IMR-90 (cell line): Measurements from ENCODE around the gene SIX5. TPM values are rescaled to one million over a fixed set of nuclear protein-coding genes. Genes with fewer than 3 reads are reported as not detected.
A peak's percentile ranks its signal among the peaks of the same experiment; 100 is the strongest.

Experiments used
- ATAC-seq: fragments of 200-7000 bp; cut with Tn5 transposase; 2 replicates; pipeline ENCODE4 v1.9.1; 2020; ENCODE audit warnings: low read depth, mild to moderate bottlenecking, moderate library complexity
- BruUV-seq: library from RNA; stranded (reverse); fragments of 400-500 nt; replicated peaks from 2 replicates; lab custom pipeline; 2021; lab: Mats Ljungman, UMichigan
- CTCF ChIA-PET: fragments of 300-600 bp; formaldehyde crosslinking; extraction: SDS; loops from one replicate; lab custom pipeline; 2021; ENCODE audit warnings: antibody characterized with exemption; lab: Yijun Ruan, JAX
- POLR2A ChIA-PET: fragments of 300-600 bp; sonication (Branson Sonifier 250); formaldehyde crosslinking; loops from one replicate; lab custom pipeline; 2022; ENCODE audit warnings: antibody characterized with exemption; ENCODE audit not compliant: unreplicated experiment; lab: Charles Lee
- DNase-seq: peaks from one replicate; pipeline ENCODE4 v3.0.0; 2013
- H2AFZ ChIP-seq: replicated peaks from 2 replicates; pipeline ENCODE3; 2013; ENCODE audit warnings: low read length, mild to moderate bottlenecking; ENCODE audit not compliant: poor library complexity
- H2AK5ac ChIP-seq: 2 replicates; pipeline ENCODE4 v1.6.1; 2013; ENCODE audit warnings: low read depth, low read length, inconsistent platforms
- H2AK9ac ChIP-seq: replicated peaks from 2 replicates; pipeline ENCODE3; 2013; ENCODE audit warnings: mild to moderate bottlenecking, low read depth, low read length, moderate library complexity; ENCODE audit not compliant: poor library complexity
- H2BK120ac ChIP-seq: 2 replicates; pipeline ENCODE4 v1.6.1; 2013; ENCODE audit warnings: low read depth, low read length, inconsistent platforms
- H2BK15ac ChIP-seq: 3 replicates; pipeline ENCODE4 v1.6.1; 2013; ENCODE audit warnings: low read depth, low read length, inconsistent platforms
- H2BK20ac ChIP-seq: 2 replicates; pipeline ENCODE4 v1.6.1; 2013; ENCODE audit warnings: low read depth, mild to moderate bottlenecking, inconsistent platforms, low read length, moderate library complexity
- H2BK5ac ChIP-seq: 2 replicates; pipeline ENCODE4 v1.6.1; 2013; ENCODE audit warnings: mild to moderate bottlenecking, low read depth, low read length, inconsistent platforms; ENCODE audit not compliant: poor library complexity, severe bottlenecking
- H3K14ac ChIP-seq: replicated peaks from 2 replicates; pipeline ENCODE4 v1.6.1; 2013; ENCODE audit warnings: low read depth, low read length, inconsistent platforms
- H3K18ac ChIP-seq: 2 replicates; pipeline ENCODE4 v1.6.1; 2013; ENCODE audit warnings: low read depth, low read length, control low read depth
- H3K23ac ChIP-seq: 2 replicates; pipeline ENCODE4 v1.6.1; 2013; ENCODE audit warnings: low read depth, low read length, inconsistent platforms
- H3K27ac ChIP-seq: 2 replicates; pipeline ENCODE4 v1.5.1; 2013; ENCODE audit warnings: mild to moderate bottlenecking, control low read depth, low read length; ENCODE audit not compliant: insufficient read depth
- H3K27me3 ChIP-seq: 2 replicates; pipeline ENCODE4 v1.6.1; 2013; ENCODE audit warnings: low read length; ENCODE audit not compliant: control insufficient read depth, insufficient read depth
- H3K36me3 ChIP-seq: 2 replicates; pipeline ENCODE4 v1.6.1; 2013; ENCODE audit warnings: low read length, mixed read lengths; ENCODE audit not compliant: control insufficient read depth, insufficient read depth
- H3K4ac ChIP-seq: 2 replicates; pipeline ENCODE4 v1.6.1; 2013; ENCODE audit warnings: low read depth, low read length, inconsistent platforms
- H3K4me1 ChIP-seq: 2 replicates; pipeline ENCODE4 v1.6.1; 2013; ENCODE audit warnings: low read length, mixed read lengths; ENCODE audit not compliant: control insufficient read depth, insufficient read depth
- H3K4me2 ChIP-seq: 2 replicates; pipeline ENCODE4 v1.6.1; 2013; ENCODE audit warnings: low read depth, mild to moderate bottlenecking, control low read depth, low read length, moderate library complexity
- H3K4me3 ChIP-seq: 2 replicates; pipeline ENCODE4 v1.5.1; 2013; ENCODE audit warnings: low read depth, mild to moderate bottlenecking, control low read depth, low read length, moderate library complexity; ENCODE audit not compliant: insufficient read depth
- H3K56ac ChIP-seq: 2 replicates; pipeline ENCODE4 v1.6.1; 2013; ENCODE audit warnings: low read length, inconsistent platforms; ENCODE audit not compliant: insufficient read depth; ENCODE audit errors: extremely low read depth
- H3K79me1 ChIP-seq, 2 experiments: 2 replicates each; pipeline ENCODE4 v1.6.1; 2013; ENCODE audit warnings: low read length in 2 of 2, inconsistent platforms in 1 of 2, low read depth in 1 of 2
- H3K9ac ChIP-seq: 2 replicates; pipeline ENCODE4 v1.6.1; 2013; ENCODE audit warnings: low read depth, low read length, control low read depth
- H3K9me1 ChIP-seq: 2 replicates; pipeline ENCODE4 v1.6.1; 2013; ENCODE audit warnings: low read length, inconsistent platforms; ENCODE audit not compliant: insufficient read depth
- H3K9me3 ChIP-seq: 2 replicates; pipeline ENCODE4 v1.6.1; 2013; ENCODE audit warnings: low read length; ENCODE audit not compliant: control insufficient read depth, insufficient read depth
- H4K20me1 ChIP-seq: 2 replicates; pipeline ENCODE4 v1.6.1; 2013; ENCODE audit warnings: low read length, inconsistent platforms; ENCODE audit not compliant: insufficient read depth
- H4K5ac ChIP-seq: 2 replicates; pipeline ENCODE4 v1.6.1; 2013; ENCODE audit warnings: mild to moderate bottlenecking, low read depth, low read length, control low read depth
- H4K8ac ChIP-seq, 2 experiments: 2 replicates each; pipeline ENCODE4 v1.6.1; 2013; ENCODE audit warnings: low read depth in 2 of 2, low read length in 2 of 2, control low read depth in 1 of 2, inconsistent platforms in 1 of 2
- H4K91ac ChIP-seq: 2 replicates; pipeline ENCODE4 v1.6.1; 2013; ENCODE audit warnings: low read depth, low read length, inconsistent platforms; ENCODE audit not compliant: insufficient read depth
- BHLHE40 ChIP-seq: fragments of 150-350 bp; IDR thresholded peaks from 2 replicates; pipeline ENCODE4 v1.6.1; 2016; ENCODE audit warnings: mild to moderate bottlenecking, low read depth, low read length
- MXI1 ChIP-seq: IDR thresholded peaks from 2 replicates; pipeline ENCODE4 v1.6.1; 2012; ENCODE audit warnings: low read depth, mild to moderate bottlenecking, low read length, moderate library complexity, borderline replicate concordance
- POLR2A ChIP-seq: IDR thresholded peaks from 2 replicates; pipeline ENCODE4 v1.6.1; 2012; ENCODE audit warnings: mild to moderate bottlenecking, low read depth, low read length
- WGBS, 2 experiments: methylation state at CpG; one replicate each; pipeline versions ENCODE4 v1.1.5 to v1.1.7; 2013; ENCODE audit warnings: missing lambda C conversion rate in 2 of 2; ENCODE audit not compliant: insufficient read length in 1 of 2; ENCODE audit errors: extremely low coverage in 2 of 2; 5-methylcytosine and 5-hydroxymethylcytosine counted together
- dilution Hi-C: fragments of 300-500 bp; cut with HindIII; formaldehyde crosslinking; loops from one replicate; pipeline ENCODE4 v1.14.3; 2018; ENCODE audit warnings: low sequenced_read_pairs; ENCODE audit not compliant: unreplicated experiment
- in situ Hi-C: fragments of 300-500 bp; cut with MboI; formaldehyde crosslinking; loops from 3 replicates; pipeline ENCODE4 v1.14.3; 2019; ENCODE audit warnings: low sequenced_read_pairs, inconsistent platforms, mixed read lengths
- intact Hi-C: fragments of 100-400 bp; cut with micrococcal nuclease; formaldehyde crosslinking; loops from 2 replicates; pipeline ENCODE4 v1.10.0; 2022
- polyA plus RNA-seq, 3 experiments: library from polyadenylated mRNA; depleted of rRNA; stranded (reverse); fragments of >200 nt; gene quantifications; 2 replicates each; pipeline ENCODE4 v1.2.3, GENCODE V29; 2012; ENCODE audit warnings: low replicate concordance in 1 of 3
- total RNA-seq: library from RNA; depleted of rRNA; stranded (reverse); fragments of >200 nt; gene quantifications from 2 replicates; pipeline ENCODE4 v1.2.3, GENCODE V29; 2012

The SIX5 gene
- total and polyA plus RNA-seq, 2 of the 4 experiments (the other 2 are of a cell fraction): 0.90 to 15.5 TPM

DNA sequence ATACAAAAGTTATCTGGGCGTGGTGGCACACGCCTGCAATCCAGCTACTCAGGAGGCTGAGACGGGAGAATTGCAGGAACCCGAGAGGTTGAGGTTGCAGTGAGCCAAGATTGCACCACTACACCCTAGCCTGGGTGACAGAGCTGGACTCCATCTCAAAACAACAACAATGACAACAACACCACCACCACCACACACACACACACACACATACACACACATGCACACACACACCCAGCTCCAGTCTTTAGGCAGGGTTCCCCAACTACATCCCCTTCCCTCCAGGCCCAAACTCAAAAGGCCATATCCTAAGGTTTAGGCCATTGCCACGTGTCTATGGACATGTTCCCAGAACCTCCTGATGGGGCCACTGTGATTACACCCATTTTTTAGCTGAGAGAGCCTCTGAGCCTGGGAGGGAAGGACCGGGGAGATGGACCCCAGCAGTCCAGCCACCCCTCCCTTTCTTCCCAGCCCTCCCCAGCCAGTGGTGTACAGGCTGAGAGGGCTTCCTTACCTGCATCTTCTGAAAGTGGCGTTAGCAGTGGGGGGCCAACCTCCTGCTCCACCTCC lies 32.6 kb upstream of the SIX5 start:
- no TSS peak for BruUV-seq
- Histone ChIP-seq H2AK5ac (peak overlapping the region; percentile 39), H3K56ac (no peak overlapping the region), H3K9me1 (0 out of 2 replicates have a peak, but pooled peaks cover 2% of the 10 kb centered on the region), H3K4me3 (no peak overlapping the region), H4K5ac (no peak overlapping the region), H4K8ac (no peak overlapping the region), H2BK20ac (peak overlapping the region; percentile 20; the same call in 1 of the 2 replicates), H3K9ac (no peak overlapping the region), H3K14ac (no peak overlapping the region), H3K23ac (no peak overlapping the region), H4K91ac (no peak overlapping the region), H2AFZ (no peak overlapping the region), H3K36me3 (no peaks in the 10 kb centered on the region), H3K18ac (no peak overlapping the region), H3K9me3 (peaks cover 4% of the 10 kb centered on the region), H3K4me2 (no peak overlapping the region), H2AK9ac (no peak overlapping the region), H2BK120ac (no peak overlapping the region), H3K4ac (0 out of 2 replicates have a peak overlapping the region, but pooled peaks have one; percentile 7), H2BK5ac (no peak overlapping the region), H2BK15ac (no peak overlapping the region; the same call in 2 of the 3 replicates), H3K27me3 (no peaks in the 10 kb centered on the region), H3K79me1 (0 out of 4 replicates have a peak, but pooled peaks cover 0 to 5% of the 10 kb centered on the region in 2 experiments), H3K27ac (no peak overlapping the region), H3K4me1 (peaks cover 10% of the 10 kb centered on the region), H4K20me1 (no peaks in the 10 kb centered on the region)
- CTCF ChIA-PET: interaction anchor here (0.6 to 0.7 kb wide), 2 partner anchors 19 to 44 kb away, joined by 3 read pairs; no protein-coding TSS in a partner anchor
- DNase-seq: no peak
- in situ Hi-C loops (no loop called here), dilution Hi-C loops (no loop called here), intact Hi-C loops (no loop called here)
- no peak for ATAC-seq
- WGBS, 2 experiments: 83% methylated on average over 3 of the region's 7 CpGs; no CpG with 5 or more reads in 1 of the 2 experiments
- POLR2A ChIA-PET: no interaction called here
- TF ChIP-seq BHLHE40 (no peak), MXI1 (no peak), POLR2A (no peak)
